NCI-H510A (cell line): ENCODE measurements around the gene DCAF15.
"Not testable (repeated sequence)": the region's sequence is repeated elsewhere in the genome, so short reads cannot be mapped to it uniquely, and the experiment has no call there.

Experiments used
- DNase-seq: peaks from one replicate; lab custom pipeline; 2025; lab: John Stamatoyannopoulos, UW

DCAF15 gene

DNA sequence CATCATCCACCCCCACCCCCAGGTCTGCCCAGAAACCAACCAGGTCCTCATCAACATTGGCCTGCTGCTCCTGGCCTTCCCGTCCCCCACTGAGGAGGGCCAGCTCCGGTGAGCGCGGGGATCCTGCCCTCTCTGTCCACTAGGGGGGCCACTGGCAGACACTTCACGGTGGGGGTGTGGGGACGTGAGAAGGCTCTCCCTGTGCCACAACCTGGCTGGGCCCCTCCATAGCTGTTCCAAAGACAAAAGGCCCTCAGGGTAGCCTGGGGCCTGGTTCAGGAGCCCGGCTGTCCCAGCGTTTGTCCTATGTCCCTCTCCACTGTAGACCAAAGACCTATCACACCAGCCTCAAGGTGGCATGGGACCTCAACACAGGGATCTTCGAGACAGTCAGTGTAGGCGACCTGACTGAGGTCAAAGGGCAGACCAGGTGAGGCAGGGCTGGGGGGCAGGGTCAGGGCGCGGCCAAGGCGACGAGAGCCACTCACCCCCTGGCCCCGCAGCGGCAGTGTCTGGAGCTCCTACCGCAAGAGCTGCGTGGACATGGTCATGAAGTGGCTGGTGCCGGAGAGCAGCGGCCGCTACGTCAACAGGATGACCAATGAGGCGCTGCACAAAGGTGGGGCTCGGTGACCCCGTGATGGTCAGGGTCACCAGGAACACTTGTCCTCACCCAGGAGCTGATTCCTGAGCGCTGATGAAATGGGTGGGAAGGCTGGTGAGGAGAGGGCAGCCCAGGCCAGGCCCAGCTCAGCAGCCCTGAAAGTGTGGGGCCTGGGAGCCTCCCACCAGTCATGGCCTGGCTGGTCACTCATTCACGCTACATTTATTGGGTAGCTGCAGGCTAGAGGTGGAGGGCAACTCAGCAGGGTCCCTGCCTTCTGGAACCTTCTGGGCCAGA is 7.9 kb downstream of the DCAF15 start:
- no peak for DNase-seq

DNA sequence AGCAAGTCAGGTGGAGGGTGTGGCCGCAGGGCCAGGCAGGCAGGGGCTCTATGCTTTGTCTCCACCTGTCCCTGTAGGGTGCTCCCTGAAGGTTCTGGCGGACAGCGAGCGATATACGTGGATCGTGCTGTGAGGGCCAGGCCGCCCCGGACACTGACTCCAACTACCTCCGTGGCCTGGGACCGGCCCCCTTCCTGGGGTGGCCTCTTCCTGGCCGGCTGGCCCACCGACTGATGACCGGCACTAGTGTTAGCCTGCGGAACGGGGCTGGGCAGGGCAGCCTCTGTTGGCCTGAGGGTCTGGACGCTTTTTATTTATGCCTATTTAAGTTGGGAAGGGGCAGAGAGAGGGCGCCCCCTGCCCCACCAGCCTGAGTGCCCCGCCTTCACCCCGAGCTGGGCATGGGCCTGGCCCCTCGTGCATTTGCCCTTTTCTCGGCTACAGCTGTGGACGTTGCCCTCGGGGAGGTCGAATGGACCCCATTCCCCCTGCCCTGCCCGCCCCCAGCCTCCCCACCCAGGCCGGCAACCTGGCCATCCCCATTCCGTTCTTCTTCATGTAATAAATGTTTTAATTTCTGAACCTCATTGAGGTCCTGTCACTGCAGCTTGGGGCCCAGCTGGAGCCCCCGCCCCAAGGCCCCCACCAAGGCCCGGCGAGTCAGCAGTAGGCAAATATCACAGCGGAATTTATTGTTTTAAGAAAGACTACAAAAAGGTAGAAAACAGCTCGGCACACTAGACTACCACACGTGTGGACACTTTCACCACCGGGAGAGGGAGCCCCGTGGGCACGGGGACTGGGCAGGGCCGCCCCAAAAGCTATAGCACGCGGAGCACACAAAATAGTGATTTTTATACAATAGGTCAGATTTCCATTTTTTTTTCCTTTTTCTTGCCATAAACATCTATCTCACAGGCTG is 8.8 kb downstream of the DCAF15 start:
- no peak for DNase-seq

DNA sequence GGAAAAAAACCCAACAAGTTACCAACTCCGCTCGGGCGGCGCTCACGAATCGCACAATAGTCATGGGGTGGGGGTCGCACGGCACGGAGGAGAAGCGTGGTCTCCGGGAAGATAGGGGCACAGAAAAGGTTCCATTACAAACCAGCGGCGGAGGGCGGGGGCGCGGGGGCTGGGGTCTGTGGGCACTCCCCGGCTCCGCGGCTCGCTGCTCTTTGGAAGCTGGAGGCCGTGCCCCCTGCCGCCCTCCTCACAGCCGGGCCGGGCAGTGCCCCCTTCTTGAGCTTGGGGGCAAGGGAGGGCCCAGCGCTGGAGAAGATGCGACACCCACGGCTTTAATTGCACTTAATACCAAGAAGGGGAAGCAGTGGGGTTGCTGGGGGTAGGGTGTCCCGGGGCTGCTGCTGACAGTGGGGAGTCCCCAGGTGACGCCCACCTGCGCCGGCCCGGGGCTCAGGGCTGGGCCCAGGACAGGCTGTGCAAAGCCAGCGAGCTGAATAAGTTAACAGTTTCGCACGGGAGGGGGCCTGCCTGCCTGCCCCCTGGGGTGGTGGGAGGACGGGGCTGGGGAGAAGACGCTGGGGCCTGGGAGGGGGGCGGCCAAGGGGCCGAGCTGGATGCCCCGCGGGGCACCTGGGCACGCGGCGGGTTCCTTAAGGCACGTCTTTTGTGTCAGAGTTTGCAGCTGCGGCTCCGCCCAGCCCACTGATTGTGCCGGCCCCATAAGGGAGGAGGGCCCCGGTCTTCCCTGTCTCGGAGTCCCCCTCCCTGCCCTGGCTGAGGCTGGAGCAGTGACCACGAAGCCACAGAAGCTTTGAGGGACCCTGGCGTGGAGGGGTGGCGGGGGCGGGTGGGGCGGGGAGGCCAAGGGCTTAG is 9.8 kb downstream of the DCAF15 start:
- no peak for DNase-seq

DNA sequence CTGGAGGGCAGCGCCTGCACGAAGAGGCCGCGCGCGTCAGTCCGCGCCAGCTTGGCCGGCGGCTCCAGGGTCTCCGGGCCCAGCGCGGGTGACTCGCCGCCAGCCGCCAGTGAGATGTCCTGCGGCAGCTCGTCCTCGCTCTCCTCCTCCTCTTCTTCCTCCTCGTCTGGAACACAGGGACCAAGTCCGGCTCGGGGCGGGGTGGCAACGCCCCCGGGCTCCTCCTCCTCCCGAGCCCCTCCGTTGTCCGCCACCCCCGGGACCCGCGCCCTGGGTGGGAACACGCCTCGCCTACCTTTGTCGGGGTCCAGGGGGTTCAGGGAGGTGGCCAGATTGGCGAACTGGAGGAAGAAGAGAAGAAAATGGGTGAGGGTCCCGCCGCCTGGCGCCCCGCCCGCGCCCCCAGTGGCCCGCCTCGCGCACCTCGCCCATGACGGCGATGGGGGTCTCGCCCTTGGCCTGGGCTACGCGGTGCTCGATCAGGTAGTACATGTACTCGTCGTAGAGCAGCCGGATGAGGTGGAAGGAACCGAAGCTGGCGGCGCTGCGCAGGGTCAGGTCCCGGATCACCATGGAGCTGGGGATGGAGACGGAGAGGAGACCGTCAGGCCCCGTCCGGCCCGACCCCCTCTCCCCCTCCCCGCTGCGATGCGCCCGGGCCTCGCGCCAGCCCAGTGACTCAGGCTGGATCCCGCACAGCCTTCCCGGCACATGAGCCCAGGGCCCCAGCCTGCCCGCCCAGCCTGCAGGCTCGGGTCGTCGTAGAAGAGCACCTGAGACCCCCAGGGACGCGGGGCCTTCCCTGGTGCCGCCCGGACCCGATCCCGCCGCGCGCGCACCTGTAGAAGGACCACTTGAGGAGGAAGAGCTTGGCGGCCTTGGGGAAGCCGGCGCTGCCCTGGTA is 10.6 kb downstream of the DCAF15 start:
- no peak for DNase-seq

DNA sequence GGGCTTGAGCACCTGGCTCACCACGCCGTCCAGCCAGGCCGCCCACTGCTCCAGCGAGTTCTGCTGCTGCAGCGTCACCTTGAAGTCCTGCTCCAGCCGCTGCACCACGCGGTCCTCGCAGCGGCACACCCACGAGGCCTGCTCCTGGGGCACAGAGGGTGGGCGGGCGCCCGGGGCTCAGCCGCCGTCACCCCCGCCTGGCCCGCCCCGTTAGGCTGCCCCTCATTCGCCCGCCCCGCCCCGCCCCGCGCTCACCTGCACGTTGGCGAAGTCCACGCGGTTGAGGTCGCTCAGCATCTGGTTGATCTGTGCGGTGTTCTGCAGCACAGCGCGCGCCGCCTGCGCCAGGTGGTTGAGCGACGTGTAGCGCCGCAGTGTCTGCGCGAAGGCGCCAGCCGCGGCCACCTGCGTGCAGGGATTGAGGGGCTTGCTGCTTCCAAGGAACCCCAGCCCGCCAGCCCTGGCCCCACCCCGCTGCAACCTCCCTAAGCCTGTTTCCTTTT is 11.3 kb downstream of the DCAF15 start:
- DNase-seq: no peak

DNA sequence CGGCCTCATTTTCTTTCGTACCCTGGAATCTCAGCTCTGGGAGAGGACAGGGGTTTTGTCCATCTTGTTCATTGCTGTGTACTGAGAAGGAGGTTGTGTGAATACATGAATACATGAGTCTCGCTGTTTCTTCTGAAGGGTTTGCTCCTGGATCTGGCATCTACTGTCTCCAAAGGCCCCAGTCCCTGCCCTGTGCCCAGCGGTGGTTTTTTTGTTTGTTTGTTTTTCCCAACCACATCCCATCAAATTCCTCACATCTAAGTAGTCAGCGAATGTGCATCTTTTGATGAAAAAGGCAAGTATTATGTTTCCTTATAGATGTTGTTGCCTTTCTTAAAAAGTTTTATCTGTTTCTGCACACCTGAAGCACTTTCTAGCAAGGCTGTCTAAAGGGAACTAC is 12.5 kb downstream of the DCAF15 start:
- DNase-seq: no peak

DNA sequence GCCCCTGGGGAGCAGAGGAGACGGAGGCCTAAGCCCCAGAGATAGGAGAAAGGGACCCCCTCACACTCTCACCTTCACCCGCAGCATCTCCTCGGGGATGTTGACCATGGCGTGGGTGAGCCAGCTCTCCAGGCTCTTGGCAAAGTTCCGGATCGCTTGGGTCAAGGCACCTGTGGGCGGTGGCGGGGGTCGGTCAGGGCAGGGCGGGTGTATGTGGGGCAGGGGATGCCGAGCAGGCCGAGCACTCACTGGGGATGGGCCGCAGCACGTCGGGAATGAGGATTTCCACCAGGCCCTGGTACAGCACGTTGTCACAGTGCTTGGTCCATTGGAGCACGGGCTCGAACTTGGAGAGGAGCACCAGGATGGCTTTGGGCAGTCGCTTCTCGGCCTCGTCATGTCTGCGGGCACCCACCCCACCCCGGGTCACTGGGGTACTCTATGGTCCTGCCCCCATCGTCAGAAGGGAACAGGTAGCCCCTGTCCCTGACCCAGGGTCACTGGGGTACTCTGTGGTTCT is 13.1 kb downstream of the DCAF15 start:
- DNase-seq: no peak

DNA sequence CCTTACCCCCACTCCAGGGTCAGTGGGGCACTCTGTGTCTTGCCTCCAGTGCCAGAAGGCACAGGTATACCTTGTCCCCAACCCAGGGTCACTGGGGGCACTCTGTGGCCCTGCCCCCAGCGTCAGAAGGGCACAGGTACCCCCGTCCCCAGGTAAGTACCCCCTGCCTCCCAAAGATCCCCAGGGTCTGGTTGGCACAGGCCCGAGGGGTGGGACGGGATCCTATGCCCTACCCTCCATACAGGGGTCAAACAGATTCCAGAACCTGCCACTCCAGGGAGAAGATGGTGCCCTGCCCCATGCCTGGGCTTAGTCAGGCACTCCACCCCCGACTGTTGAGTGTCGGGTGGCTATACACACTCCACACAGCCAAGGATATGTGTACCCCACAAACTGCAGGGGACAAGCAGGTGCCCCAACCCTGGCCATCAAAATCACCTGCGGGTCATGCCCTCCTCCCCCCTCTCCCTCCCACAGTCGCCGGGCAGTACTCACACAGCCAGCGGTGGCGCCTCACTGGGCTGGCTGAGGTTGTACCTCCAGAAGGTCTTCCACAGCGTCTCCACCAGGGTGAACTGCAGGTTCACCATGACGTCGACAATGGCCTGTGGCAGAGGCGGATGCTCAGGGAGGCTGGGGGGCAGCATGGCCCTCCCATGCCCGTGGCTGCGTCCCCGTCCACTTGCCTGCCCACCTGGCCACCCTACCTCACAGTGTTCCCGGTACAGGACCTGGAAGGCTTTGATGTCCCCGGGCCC is 13.8 kb downstream of the DCAF15 start:
- no peak for DNase-seq

DNA sequence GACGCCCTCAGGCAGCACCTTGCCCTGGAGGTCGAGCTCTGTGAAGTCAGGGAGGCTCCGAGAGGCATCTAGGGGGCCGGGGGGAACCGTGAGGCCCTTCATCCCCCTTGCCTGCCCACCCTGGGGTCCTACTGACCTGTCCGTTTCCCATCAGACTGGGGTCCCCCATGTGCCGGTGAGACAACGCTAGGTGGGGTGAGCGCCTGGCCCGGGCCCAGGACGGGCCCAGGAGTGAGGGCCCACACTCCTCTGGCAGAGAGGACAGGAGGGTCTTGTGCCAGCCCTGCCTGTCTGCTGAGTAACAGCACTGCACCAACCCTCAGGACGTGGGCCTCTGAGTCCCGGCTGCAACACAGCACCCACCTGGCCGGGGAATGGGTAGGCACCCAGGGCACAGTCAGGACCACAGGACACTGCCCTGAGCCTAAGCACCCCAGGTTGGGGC is 14.4 kb downstream of the DCAF15 start:
- no peak for DNase-seq

DNA sequence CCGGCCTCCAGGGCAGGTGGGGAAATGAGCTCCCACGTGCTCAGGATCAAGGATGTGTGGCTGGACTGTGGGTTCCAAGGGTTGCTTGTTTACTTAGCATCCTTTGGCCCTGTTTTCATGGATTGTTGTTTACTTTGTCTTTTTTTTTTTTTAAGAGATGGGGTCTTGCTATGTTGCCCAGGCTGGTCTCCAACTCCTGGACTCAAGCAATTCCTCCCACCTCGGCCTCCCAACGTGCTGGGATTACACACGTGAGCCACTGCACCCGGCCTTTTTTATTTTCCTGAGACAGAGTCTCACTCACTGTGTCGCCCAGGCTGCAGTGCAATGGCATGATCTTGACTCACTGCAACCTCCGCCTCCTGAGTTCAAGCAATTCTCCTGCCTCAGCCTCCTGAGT is 14.9 kb downstream of the DCAF15 start:
- not testable (repeated sequence) for DNase-seq

DNA sequence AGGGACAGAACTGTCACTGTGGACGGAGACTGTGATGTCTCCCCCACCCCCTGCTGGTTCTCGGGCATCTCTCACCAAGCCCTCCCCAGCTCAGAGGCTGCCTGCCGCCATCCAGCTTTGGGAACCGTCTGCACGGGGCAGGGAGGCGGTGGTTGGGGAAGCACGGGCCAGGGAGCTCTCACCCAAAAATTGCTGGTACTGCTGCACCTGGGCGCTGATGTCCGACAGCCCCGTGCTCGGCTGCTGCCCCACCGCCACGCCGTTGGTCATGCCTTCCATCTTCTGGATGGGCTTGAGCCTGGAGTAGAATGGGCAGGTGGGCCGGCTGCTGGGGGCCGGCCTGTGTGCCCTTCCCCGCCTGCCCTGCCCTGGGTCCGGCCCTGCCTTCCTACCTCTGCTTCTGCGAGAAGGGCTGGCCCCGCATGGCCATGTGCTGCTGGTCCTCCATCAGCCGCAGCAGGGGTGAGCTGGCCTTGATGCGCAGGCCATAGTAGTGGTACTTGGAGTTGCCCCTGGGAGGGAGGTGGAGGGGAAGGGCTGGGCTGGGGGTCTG is 16.1 kb downstream of the DCAF15 start:
- DNase-seq: no peak

DNA sequence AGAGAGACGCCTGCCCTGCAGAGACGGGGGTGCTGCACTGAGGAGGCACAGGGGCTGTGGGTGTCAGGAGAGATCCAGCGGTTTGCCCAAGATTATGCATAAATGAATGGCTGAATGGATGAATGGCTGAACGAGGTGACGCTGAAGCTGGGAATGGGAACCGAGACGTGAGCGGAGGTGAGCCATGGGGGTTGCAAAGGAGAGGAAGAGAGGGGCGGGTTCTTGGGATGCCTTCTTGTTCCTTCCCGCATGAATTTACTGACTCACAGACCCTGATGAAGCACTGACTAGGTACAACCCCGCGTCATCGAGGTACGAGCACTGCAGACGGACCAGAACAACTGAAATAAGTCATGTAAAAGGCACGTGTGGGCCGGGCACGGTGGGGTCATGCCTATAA is 16.7 kb downstream of the DCAF15 start:
- no peak for DNase-seq

DNA sequence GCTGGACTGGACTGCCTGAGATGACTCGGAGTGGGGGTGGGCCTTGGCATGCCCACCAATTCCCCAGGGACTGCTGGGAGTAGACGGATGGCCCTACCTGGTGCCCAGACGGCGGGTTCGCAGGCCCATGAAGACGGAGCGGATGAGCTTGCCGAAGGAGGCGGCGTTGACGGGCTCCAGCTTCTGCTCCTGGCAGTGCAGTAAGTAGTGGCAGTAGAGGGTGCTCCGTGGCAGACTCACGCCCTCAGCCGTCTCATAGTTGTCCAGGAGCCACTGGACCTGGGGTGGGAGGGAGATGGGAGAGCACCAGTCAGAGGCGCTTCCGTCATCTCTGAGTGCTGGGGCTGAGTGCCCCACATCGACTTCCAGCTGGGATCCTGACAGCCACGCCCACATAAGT is 17.6 kb downstream of the DCAF15 start:
- DNase-seq: no peak

DNA sequence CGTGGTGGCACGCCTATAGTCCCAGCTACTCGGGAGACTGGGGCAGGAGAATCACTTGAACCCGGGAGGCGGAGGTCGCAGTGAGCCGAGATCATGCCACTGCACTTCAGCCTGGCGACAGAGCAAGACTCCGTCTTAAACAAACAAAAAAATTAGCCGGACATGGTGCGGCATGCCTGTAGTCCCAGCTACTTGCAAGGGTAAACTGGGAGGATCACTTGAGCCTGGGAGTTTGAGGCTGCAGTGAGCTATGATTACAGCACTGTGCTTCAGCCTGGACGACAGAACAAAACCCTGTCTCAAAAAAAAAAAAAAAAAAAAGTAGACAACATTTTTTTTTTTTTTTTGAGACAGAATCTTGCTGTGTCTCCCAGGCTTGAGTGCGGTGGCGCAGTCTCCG is 19.6 kb downstream of the DCAF15 start:
- not testable (repeated sequence) for DNase-seq

DNA sequence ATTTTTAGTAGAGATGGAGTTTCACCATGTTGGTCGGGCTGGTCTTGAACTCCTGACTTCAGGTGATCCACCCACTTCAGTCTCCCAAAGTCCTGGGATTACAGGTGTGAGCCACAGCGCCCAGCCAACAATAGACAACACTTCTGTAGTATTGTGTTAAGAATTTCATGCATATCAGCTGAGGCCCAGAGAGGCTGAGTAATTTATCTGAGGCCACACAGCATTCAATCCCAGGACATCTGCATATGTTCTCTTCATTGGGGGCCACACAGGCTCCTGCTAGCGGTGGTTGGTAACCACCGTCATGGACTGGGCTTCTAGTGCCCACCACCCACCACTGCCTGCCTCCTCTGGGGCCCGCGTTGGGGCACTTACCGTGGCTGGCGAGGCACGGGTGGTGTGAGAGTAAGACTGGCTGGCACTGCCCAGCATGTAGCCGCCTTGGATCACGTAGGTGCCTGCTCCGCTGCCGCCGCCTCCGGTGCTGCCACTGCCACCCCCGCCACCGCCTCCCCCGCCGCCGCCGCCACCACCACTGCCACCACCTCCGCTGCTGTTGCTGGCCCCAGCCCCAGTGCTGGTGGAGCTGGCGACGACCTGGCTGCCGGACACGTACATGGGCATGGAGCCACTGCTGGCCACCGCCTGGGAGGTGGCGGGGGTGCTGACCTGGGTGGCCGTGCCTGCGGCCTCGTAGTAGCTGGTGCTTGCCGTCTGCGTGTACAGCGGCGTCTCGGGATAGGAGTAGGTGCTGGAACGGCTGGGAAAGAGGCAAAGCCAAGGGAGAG is 20.3 kb downstream of the DCAF15 start:
- DNase-seq: no peak

DNA sequence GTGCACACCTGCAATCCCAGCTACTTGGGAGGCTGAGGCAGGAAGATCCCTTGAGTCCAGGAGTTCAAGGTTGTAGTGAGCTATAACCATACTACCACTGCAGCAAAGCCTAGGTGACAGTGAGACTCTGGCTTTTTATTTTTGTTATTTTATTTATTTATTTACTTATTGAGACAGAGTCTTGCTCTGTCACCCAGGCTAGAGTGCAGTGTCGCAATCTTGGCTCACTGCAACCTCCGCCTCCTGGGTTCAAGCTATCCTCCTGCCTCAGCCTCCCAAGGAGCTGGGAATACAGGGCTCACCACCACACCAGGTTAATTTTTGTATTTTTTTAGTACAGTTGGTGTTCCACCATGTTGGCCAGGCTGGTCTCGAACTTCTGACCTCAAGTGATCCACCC is 21.2 kb downstream of the DCAF15 start:
- not testable (repeated sequence) for DNase-seq

DNA sequence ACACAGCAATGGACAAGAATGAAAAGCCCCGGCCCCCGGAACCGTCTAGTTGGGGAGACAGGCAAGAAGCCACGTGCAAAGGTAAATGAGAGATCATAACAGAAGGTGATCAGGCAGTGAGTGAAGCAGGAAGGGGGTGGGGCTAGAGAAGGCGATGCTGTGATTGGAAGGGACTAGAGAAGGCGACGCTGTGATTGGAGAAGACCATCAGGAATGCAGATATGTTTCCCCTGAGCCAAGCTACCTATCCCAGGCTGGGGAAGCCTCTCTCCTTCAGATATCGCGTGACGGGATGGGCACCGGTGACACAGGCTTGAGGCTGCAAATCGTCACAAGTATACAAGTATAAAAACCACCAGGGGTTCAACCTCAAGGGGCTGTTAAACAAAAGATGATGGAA is 21.8 kb downstream of the DCAF15 start:
- DNase-seq: peak; percentile 80

DNA sequence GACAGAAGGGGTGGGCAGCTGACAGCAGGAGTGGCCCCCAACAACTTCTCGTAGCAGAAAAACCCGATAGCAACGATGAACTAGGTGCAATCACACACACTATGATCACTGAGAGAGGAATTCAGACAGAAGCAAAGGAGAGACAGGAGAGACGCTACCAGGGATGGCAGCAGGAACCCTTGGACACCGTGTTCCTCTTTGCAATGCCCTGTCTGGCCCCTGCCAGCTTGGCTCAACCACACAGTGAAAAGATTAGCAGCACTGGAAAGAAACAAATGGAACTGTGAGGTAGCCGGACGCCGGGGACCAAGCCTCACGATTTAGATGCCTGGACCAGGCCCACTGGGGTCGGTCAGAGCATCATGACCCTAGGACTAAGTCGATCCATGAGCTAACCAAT is 23.6 kb downstream of the DCAF15 start:
- no peak for DNase-seq

DNA sequence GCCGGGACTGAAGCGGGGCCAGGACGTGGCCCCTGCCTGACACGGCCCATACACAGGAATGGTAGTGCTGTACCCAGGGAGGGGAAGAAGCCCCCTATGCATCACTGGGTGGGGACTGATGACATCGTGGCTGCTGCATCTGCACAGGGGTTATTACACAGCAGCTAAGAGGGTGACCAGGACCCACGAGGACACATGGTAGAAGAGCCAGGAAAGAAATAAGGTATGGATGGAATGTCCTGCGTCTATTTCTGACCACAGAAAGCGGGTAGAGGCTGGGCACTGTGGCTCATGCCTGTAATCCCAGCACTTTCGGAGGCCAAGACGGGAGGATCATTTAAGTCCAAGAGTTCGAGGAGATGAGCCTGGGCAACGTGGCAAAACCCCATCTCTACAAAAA is 24.1 kb downstream of the DCAF15 start:
- DNase-seq: no peak
